Osteocyte (in vitro differentiated cells): ENCODE measurements around the gene RAB14. TPM values are rescaled to one million over a fixed set of nuclear protein-coding genes. Genes with fewer than 3 reads are reported as not detected.

Source experiments
- DNase-seq: peaks from one replicate; pipeline ENCODE4 v3.0.0; 2021; ENCODE audit warnings: mixed read lengths; ENCODE audit not compliant: unreplicated experiment; ENCODE audit errors: extremely low spot score
- H3K27ac Mint-ChIP-seq: one replicate; pipeline ENCODE4 v1.8.0; 2021; ENCODE audit warnings: mild to moderate bottlenecking, mixed read lengths; ENCODE audit not compliant: unreplicated experiment
- H3K27me3 Mint-ChIP-seq: one replicate; pipeline ENCODE4 v1.8.0; 2021; ENCODE audit warnings: mixed read lengths; ENCODE audit not compliant: unreplicated experiment
- H3K36me3 Mint-ChIP-seq: one replicate; pipeline ENCODE4 v1.8.0; 2021; ENCODE audit warnings: mixed read lengths; ENCODE audit not compliant: unreplicated experiment
- H3K4me1 Mint-ChIP-seq: one replicate; pipeline ENCODE4 v1.8.0; 2021; ENCODE audit warnings: mixed read lengths; ENCODE audit not compliant: unreplicated experiment
- H3K4me3 Mint-ChIP-seq: one replicate; pipeline ENCODE4 v1.8.0; 2021; ENCODE audit warnings: mild to moderate bottlenecking, moderate library complexity, mixed read lengths; ENCODE audit not compliant: unreplicated experiment
- H3K9me3 Mint-ChIP-seq: one replicate; pipeline ENCODE4 v1.8.0; 2021; ENCODE audit warnings: mixed read lengths; ENCODE audit not compliant: unreplicated experiment
- CTCF ChIP-seq: fragments of 200-600 bp; sonication (generic); IDR thresholded peaks from 2 replicates; pipeline ENCODE4 v1.5.0; 2021; ENCODE audit warnings: antibody characterized with exemption, mild to moderate bottlenecking, moderate library complexity
- total RNA-seq: library from RNA; stranded (reverse); gene quantifications from 2 replicates; pipeline ENCODE4 v1.2.1, GENCODE V29; 2021

Gene RAB14
- total RNA-seq, 1 donor from 2014 or later, result 64.0 TPM

DNA sequence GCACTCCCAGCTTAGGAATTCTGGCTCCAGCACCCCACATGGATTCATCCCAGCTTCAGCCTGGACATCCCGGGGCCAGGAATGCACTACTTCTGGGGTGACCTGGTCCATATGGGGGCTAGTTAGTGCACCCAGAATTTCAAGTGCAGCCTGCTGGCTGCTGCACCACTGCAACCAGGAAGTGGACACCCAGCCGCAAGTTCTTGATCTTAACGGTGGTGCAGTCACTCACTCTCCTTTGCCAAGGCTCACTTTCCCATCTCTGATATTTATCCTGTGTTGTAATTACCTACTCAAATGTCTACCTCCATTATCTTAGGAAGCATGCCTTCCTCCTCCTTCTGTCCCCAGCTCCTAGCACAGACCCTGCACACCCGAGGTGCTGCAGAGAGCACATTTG lies 26.2 kb upstream of the RAB14 start:
- Mint-ChIP-seq H3K4me3 (no peak overlapping the region), H3K4me1 (peaks cover 3% of the 10 kb centered on the region), H3K36me3 (peaks cover 3% of the 10 kb centered on the region), H3K27ac (no peak overlapping the region), H3K9me3 (no peaks in the 10 kb centered on the region), H3K27me3 (no peaks in the 10 kb centered on the region)
- no peak for DNase-seq
- no peak for TF ChIP-seq CTCF

- no peak overlapping the region for H3K4me3 Mint-ChIP-seq
- TF ChIP-seq CTCF, result no peak
- H3K27ac Mint-ChIP-seq, result no peak overlapping the region
- DNase-seq, result no peak
- H3K9me3 Mint-ChIP-seq, result no peaks in the 10 kb centered on the region
- peaks cover 10% of the 10 kb centered on the region for H3K4me1 Mint-ChIP-seq
- no peaks in the 10 kb centered on the region for H3K36me3 Mint-ChIP-seq
- no peaks in the 10 kb centered on the region for H3K27me3 Mint-ChIP-seq
These were observed 24.5 kb upstream of the RAB14 start for GRCh38 chr9:121226175-121226574.

DNA sequence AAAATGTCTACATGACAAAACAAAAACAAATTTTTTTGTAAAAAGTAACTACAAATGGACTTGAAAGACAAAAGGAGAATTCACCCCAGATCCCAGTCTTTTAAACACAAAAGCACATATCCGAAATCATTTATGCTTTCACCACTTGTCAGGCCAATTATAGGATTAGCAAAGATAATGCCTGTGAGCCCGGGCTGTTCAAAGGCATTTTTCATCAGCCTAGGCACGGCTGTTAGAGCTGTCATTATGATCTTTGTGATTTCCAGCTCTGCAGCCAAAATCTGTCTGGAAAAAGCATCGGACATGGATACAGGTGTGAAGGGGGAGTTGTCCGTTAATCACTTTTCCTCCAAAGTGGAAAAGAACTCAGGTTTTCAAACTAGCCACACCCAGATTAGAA lies 23.6 kb upstream of the RAB14 start:
- no peak overlapping the region for H3K4me3 Mint-ChIP-seq
- H3K36me3 Mint-ChIP-seq, result no peaks in the 10 kb centered on the region
- no peaks in the 10 kb centered on the region for H3K27me3 Mint-ChIP-seq
- DNase-seq, result no peak
- H3K9me3 Mint-ChIP-seq, result no peaks in the 10 kb centered on the region
- TF ChIP-seq CTCF, result no peak
- H3K4me1 Mint-ChIP-seq, result peaks cover 10% of the 10 kb centered on the region
- no peak overlapping the region for H3K27ac Mint-ChIP-seq

DNA sequence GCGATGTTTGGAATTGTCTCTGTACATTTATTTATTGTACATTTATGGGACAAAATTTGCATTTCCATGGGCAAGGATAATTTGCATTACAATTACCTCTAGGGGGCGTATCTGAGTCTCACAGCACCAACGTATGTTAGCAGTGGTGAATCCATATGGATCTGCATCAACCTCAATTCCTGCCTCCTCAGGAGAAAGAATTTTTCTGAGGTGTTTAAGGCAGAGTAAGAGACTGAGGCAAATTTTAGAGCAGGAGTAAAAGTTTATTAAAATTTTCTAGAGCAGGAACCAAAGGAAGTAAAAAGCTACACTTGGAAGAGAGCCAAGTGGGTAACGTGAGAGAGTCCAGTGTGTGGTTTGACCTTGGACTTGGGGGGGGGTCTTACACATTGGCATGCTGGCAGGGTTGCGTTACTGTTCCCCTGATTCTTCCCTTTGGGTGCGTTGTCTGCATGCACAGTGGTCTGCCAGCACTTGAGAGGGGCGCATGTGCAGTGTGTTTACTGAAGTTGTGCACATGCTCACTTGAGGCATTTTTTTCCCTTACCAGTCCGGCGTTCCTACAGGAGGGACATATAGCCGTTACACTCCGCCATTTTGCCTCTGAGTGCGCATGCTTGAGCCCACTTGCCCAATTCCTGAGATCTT lies 21.0 kb upstream of the RAB14 start:
- H3K4me3 Mint-ChIP-seq, result no peak overlapping the region
- H3K27me3 Mint-ChIP-seq, result no peaks in the 10 kb centered on the region
- H3K36me3 Mint-ChIP-seq, result no peaks in the 10 kb centered on the region
- peak; percentile 76 for TF ChIP-seq CTCF
- DNase-seq, result no peak
- no peaks in the 10 kb centered on the region for H3K9me3 Mint-ChIP-seq
- H3K27ac Mint-ChIP-seq, result no peak overlapping the region
- H3K4me1 Mint-ChIP-seq, result peaks cover 10% of the 10 kb centered on the region

DNA sequence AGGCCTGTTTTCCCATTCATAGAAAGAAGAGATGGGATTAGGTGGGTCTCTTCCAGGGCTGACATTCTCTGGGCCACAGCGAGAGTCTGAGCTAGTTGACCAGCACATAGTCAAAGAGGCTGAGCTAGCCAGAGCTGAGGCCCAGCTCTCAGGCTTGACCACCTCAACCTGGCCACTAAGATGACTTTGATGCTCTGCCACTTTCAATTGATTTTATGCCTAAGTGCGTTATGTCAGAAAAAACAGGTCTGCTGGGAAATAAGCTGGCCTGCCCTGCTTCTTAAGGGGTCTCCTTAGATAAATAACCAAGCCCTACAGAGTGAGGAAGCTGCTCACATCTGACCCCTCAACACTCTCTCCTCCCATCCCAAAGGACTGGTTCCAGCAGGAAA lies 20.0 kb upstream of the RAB14 start:
- DNase-seq, result no peak
- Mint-ChIP-seq H3K36me3 (no peaks in the 10 kb centered on the region), H3K4me3 (no peak overlapping the region), H3K27me3 (no peaks in the 10 kb centered on the region), H3K27ac (no peak overlapping the region), H3K9me3 (no peaks in the 10 kb centered on the region), H3K4me1 (peaks cover 10% of the 10 kb centered on the region)
- no peak for TF ChIP-seq CTCF
